HG03469 (cell line): ENCODE measurements around the gene TMEM163.

Source experiments
- ATAC-seq: cut with Tn5 transposase; IDR thresholded peaks from one replicate; pipeline ENCODE4 v1.9.1; 2021; ENCODE audit warnings: mild to moderate bottlenecking, moderate library complexity, moderate number of reproducible peaks; ENCODE audit not compliant: unreplicated experiment

The TMEM163 gene

DNA sequence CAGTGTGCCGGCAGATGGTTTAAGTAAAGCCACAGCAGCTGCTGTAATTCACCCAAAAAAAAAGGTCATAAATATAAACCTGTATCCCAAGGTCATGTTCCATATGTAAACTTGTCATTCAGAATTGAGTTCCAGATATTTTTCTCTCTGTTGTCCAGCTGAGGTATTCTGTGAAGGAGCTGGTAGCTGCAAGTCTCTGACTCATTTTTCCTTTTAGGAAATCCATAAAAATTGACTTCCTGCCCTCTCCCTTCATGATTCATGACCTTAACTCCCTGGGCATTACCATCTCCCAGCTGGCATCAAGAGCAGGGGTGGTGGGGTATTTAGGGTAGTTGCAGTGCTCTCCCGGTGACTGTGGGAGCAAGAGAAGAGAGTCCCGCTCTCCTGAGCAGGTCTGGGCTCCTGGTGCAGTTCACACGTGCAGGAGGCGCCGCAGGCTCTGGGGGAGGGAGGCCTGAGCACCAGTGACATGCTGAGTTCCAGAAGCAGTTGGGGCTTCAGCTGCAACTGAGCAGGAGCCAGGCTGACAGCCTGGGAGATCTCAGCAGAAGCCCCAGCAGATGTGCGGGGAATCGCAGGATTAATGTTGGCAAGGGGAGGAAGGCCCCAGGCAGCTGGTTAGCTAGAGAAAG, 272.3 kb downstream of the TMEM163 start:
- no peak for ATAC-seq

DNA sequence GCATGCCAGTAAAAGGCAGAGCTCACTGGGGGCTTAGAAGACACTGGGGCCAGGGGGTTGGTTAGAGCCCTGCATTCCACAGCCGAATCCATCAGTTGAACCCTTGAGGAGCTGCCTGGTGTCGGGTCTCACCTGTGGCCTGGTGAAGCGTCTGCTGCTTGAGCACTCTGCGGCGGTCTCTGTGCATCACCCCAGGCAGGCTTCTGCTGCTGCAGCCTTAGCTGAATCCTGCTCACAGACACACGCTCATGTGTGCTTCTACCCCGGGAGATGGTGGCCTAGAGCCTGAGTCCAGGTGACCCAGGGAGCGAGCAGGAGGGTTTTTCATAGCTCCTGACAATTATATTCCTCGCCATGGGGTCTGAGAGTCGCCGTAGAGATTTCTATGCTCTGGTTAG, 272.8 kb downstream of the TMEM163 start:
- ATAC-seq, result no peak

DNA sequence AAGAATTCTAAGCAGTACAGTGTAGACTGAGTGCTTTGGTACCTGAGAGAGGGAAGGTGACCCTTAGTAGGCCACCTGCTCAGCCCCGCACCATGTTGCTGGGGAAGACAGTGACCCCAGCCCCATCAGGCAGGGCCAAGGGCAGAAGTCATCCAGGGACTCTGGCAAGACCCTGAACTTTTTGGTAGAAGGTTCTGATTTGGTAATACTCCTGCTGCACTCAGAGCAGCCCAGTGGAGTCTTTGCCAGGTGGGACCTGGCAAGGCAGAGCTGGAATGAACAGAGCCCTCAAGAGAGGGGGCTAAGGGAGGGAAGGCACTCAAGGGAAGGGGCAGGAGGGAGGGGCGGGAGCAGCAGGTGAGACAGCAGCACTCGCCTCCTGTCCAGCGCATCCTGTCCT, 273.7 kb downstream of the TMEM163 start:
- ATAC-seq, result no peak

DNA sequence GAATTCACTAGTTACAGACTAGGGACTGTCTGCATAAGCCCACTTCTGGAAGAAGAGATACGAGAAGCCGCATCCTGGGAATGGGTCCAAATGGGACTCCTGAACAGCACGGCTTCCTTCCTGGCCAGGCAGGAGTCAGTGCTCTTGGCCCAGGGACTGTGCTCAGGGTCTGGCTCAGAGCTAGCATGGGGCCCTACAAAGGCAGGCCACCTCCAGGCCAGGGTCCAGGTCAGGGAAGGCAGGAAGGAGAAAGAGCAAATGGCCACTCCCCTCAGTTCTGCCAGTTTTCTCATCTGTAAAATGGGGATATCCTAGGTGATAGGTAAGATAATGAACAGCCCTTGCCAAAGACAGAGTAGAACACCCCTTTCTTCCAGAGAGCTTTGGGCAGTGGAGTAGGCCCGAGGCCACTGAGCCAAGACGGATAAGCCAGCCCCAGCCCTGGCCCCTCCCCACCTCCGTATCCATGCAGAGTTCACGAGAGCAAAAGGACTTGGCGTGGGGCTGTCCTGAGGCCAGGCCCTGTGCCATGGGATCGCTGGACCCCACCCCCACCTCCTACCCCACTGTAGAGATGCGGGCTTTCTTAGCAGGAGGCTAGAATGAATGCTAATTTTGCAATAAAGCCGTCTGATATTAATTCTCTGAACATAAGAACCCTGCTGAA, 274.9 kb downstream of the TMEM163 start:
- no peak for ATAC-seq

DNA sequence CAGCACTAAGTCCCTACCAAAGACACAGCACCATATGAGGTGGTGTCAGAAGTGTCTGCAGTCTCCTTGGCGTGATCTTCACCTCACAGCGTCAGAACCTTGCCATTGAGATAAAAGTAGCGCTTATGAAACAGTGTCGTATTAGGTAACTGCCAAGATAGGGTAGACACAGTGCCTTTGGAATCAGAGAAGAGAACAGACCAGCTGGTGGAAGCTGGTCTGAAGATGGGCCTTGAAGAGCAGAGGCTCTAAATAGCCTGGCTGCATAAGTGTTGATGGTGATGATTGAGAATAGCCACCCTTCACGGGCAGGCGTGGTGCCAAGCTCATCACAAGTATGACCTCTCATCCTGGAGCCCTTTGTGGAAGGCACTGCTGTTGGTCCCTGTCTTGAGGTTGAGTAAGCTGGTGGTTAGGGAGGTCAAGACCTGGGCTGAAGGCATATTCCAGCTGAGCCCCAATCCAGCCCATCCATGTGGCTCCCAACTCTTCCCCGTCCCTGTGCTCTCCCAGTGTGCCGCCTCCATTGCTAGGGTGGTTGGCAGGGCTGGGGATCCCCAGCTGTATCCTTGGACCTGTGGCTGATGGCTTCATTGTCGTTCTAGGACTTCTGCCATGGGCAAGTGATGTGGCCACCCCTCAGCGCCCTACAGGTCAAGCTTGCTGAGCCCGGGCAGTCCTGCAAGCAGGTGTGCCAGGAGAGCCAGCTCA, 277.5 kb downstream of the TMEM163 start:
- no peak for ATAC-seq

DNA sequence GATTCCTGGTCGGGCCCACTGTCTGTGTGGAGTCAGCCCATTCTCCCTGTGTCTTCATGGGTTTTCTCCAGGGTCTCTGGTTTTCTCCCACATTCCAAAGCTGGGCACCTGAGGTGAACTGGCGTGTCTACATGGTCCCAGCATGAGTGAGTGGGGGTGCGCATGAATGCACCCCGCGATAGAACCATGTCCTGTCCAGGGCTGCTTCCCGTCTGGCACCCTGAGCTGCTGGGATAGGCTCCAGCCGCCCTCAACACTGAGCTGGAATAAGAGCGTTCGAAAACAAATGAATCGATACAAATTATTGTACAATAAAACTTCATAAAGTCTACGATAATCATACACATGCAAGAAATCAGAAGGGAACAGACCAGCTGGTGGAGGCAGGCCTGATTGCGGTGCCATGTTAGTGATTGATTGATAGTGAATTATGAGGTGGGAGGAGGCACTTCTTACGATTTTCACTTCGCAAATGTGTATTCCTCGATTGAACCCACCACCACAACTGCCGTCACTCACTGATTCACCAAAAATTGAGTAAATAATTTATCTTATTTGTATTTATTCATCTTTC, 278.4 kb downstream of the TMEM163 start:
- ATAC-seq, result no peak

DNA sequence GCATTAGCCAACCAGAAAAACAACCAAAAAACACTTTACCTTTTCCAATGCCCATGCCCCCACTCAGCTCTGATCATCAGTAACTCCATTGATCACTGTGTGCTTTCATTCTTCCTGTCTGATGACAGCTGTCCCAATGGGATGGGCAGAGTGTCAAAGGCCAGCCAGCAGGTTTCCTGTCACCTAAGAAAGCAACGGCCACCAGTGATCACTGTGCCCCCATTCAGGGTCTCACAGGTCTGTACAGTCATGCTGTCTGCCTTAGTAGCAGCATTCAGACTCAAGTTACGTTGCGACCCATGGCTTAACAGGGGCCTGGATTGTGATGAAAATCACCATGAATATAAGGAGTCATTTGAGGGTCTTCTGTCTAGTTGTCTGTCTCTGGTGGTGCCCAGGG, 280.4 kb downstream of the TMEM163 start:
- ATAC-seq, result no peak

DNA sequence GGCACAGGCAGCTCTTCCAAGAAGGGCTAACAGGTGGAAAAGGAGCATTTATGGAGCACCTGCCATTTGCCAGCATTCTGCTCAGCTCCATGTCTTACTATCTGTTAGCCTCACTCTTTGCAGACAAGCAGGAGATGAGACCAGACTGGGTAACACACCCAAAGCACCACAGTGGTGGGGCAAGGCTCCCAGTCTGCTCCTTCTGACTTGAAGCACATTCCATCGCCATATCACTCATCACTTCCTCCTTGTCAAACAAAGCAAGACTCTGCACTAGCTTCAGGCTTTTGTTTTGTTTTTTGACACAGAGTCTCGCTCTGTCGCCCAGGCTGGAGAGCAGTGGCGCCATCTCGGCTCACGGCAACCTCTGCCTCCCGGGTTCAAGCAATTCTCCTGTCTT, 282.1 kb downstream of the TMEM163 start:
- ATAC-seq, result no peak

DNA sequence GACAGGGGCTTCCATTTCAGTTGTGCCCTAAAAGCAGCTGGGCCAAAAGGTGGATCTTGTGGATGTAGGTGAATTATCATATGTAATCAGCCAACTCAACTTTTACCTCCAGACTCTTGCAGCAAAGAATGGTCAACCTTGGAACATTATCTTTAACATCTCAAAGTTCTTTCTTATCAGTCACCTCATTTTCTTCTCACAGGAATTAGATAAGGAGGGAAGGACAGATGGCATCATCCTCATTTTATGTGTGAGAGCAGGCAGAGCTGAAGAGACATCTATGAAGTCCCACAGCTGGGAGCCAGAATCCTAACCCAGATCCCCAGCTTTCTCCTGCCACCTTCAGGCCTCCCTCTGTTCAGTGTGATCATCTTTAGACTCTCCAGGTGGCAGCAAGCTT, 282.9 kb downstream of the TMEM163 start:
- no peak for ATAC-seq

DNA sequence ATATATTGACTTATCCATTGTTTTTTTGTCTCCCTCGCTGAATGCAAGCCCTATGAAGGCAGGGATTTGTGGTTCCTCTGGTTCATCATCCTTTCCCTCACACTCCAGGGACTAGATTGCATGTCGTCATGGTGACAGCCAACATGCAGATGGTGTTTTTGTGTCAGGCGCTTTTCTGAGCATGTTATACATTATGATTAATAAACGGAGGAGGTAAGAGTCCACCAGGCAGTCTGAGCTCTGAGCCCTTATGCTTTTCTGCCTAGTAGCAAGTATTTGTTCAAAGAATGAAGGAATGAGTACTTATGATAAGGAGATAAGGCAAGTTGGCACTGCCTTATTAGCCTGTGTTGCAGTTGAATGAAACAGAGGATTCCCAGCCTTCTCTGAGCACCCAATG, 283.3 kb downstream of the TMEM163 start:
- ATAC-seq, result no peak

DNA sequence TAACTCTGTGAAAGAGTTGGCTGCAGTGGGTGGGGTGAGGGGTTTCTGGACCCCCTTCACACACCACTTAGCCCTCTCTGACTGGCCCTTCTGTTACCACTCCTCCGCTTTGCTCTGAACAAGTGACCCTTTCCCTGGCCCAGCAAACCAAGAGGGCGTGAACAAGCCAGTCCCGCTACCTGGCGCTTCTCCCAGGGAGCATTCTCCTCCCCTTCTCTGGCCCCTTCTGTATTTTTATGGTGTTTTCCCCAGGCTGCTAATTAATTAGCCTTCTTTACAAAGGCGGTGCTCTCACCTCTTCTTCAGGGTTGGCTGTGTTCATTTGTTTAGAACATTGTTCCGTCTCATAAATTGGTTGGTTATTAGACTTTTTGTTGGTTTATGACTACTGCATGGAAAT, 284.8 kb downstream of the TMEM163 start:
- no peak for ATAC-seq

DNA sequence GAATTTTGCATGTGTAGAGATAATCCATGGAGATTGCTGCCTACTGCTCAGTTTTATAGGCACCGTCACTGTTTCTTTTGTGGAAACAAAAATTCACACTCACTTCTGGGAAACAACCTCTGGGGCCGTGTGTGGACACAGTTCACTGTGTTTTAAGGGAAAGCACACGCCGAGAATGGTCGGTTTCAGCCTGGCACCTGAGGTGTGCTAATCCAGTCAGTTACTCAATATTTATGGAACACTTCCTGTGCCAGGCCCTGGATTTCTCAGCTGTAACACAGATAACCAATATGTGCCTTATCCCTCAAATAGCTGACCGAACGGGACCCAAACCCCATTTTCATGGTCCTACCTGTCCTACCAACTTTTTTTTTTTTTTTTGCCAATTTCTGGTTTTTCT, 285.3 kb downstream of the TMEM163 start:
- no peak for ATAC-seq

DNA sequence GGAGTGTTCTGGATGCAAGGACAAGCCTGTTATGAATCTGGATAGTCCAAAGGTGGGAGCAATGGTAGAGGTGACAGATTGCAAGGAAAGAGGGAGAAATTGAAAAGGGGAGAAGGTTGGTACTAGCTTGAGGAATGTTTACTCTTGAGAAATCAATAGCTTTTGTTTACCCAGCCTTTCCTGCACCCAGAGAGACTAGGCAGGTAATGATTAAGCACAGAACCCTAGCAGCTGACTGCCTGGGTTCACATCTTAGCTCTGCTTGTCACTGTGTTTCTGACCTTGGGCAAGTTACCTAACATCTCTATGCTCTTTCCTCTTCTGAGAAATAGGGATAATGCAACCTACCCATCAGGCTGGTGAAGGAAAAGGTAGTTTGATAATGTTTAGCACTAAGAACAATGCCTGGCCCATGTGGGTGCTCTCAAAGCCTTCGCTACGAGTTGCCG, 286.3 kb downstream of the TMEM163 start:
- ATAC-seq, result no peak

DNA sequence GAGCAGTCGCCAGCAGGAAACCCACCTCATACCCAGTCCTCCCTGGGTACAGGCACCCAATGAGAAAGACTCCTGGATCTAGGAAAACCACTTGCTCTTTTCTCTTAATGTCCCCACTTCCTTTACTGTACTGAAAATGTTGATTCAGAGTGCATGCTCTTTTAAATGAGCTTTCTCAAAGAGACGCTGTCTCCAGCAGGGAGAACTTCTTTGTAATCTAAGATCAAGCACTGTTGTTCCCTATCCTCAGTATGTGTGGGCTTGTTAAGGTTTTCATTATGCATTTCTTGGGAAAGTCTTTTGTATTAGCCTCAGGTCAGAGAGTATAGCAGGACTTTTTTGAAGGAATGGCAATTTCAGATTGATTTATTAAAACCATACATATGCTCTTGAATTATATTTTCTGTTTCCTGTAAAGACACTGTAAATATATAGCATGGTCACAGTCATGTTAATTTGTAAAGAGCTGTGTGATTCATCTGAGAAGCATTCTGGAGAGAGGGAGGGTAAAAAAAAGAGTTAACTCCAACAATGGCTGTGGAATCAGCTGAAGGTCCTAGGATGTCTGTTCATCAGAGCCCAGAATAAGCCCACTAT, 286.9 kb downstream of the TMEM163 start:
- no peak for ATAC-seq

DNA sequence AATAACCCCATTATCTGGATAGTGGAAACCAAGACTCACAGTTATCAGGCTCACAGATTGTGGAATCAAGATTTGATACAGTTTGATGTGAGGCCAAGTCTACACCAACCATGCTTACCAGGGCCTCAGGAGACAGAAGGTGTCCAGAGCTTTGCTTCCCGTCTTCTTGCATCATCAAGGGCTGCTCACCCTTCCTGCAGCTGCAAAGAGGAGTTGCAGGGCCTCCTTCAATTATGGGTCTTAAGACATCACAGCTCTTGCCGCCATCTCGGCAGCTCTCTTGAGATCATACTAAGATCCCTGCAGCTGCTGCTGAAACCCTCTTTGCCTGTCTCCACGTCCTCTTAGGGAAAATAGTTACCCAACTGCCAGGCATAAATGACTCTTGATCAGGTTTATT, 288.9 kb downstream of the TMEM163 start:
- no peak for ATAC-seq

DNA sequence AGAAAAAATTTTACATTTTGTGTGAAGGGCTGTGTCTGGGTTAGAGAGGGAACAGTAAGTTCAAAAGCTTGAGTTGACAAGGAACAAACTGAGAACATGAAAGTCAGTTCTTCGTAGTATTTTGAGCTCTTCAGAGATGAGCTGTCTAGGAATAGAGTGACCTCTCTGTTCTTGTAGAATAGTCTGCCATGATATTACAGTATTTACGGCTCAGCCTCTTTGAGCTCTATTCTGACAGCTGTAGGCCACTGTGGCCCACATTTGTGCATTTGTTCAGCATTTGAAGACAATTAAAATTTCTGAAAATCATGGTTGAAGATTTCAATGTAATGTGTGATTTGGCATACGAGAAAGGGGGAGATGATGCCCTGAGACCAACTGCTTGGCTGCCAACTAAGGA, 292.1 kb downstream of the TMEM163 start:
- ATAC-seq, result no peak

DNA sequence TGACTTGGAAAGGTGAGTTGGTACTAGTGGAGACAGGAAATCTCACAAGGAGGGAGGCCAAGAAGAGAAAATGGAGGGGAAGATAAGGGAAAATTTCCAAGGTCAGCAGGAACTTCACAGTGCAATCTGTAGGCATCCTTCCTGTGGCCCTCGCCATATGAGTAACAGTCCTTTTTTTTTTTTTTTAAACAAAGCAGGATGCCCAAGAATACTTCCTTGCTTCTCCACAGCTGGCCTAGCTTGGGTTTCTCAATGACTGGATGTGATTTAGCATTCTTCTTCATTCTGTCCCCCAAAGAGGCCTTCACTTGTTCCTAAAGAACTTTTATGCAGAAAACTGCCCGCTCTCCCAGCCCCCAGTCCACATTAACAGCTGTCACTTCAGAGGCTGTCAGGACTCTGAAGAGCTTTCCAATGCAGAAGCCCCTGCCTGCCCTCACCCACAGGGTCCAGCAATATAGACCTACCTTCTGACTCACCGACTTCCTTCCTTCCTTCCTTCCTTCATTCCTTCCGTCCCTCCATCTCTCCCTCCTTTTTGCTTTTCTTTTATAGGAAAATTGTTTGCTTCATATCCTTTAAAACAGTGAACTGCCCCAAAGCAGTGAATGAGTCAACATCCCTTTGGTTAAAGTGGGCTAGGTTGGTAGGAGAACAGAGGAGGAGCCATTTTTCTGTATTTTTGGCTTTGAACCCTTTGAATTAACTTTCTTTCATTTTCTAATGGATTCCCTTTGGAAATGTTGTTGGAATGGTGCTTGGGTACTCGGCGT, 292.9 kb downstream of the TMEM163 start:
- ATAC-seq, result no peak

DNA sequence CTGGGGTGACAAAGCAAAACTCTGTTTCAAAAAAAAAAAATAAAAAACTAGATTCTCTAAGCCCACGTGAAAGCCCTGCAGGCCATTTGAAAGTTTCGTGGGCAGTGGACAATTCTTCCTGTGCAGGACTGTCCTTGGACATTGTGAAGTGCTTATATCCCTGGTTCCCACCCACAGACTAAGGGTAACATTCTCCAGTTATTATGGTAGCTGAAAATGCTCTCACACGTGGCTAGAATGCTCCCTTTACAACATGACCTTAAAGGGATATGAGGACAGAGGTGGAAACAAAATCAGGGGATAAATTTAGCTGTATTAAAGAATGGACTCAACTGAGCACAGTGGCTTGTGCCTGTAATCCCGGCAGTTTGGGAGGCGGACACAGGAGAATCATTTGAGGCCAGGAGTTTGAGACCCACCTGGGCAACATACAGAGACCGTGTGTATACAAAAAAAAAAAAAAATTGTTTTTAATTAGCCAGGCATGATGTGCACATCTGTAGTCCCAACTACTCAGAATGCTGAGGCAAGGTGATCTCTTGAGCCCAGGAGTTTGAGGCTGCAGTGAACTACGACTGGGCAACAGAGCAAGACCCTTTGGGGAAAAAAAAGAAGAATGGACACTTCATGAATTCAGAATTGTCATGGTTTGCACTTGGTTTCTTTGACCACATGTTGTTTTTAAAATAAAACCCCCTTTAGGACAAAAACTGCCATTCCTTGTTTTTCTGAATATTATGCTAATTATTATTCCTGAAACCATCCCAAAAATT, 297.1 kb downstream of the TMEM163 start:
- ATAC-seq, result no peak

DNA sequence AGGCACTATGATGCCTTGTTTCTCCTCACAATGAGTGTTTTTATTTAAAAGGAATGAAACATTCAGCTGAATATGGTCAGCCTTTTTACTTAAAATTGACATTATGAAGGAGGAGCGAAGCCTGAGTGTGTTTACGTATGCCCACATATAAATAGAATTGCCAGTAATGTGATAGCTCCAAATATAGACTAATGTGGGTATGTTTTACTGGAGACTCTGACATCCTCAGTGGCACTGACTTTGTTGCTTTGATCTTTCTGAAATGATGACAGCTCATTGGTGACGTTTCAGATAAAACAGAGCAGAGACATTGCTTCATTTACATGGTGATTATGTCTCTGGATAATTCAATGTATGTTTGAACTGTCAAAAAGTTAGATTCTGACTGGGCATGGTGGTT, 297.9 kb downstream of the TMEM163 start:
- ATAC-seq, result no peak

DNA sequence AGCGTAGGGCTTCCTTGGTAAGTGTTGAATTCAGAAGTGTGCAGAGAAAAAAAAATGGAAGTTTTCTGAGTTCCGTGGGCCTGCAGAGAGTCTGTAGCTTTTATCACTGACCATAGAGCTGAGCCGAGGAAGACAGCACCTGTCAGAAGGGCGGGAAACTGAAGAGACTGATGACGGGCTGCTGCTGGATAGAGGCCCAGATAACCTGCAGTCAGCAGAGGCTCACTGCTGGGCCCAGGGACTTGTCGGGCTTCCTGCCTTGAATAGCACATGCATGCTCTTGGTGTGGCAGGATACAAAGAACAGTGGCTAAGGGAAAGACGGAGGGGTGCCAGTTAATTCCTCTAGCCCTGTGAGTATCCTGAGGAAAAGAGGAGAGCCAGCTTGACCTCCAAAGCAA, 298.5 kb downstream of the TMEM163 start:
- no peak for ATAC-seq
